NCI-H345 treated with DMSO at 0.1 percent for 48 hours (cell line): ENCODE results near the gene ARID3A.
A peak's percentile ranks its signal among the peaks of the same experiment; 100 is the strongest.
"Not testable (repeated sequence)": the region's sequence is repeated elsewhere in the genome, so short reads cannot be mapped to it uniquely, and the experiment has no call there.

Experiments
- DNase-seq: peaks from one replicate; lab custom pipeline; 2025; ENCODE audit not compliant: unreplicated experiment; lab: John Stamatoyannopoulos, UW

Gene ARID3A

GRCh38 chr19:891421-892200 is 34.2 kb upstream of the ARID3A start:
- DNase-seq, result not testable (repeated sequence)

GRCh38 chr19:892243-892893 is 33.5 kb upstream of the ARID3A start:
- no peak for DNase-seq

- DNase-seq, result peak; percentile 91
These were observed 32.7 kb upstream of the ARID3A start, which contains the start of the genes MED16 and RNU6-9 for GRCh38 chr19:892894-893689. Gene MED16, minus strand, starts transcription at chr19:893187. Its CDS starts 2,056 bp downstream, at chr19:891131. Gene RNU6-9, plus strand, starts transcription at chr19:893484.

- DNase-seq, result no peak
These were observed 29.4 kb upstream of the ARID3A start for GRCh38 chr19:896434-896833.

- DNase-seq, result no peak
These were observed 28.8 kb upstream of the ARID3A start for GRCh38 chr19:896999-897398.

- no peak for DNase-seq
These were observed 28.3 kb upstream of the ARID3A start for GRCh38 chr19:897442-898039.

GRCh38 chr19:898663-899062 is 27.2 kb upstream of the ARID3A start:
- no peak for DNase-seq

- no peak for DNase-seq
These were observed 26.3 kb upstream of the ARID3A start for GRCh38 chr19:899336-900042.

- DNase-seq, result no peak
These were observed 25.9 kb upstream of the ARID3A start for GRCh38 chr19:900043-900301.

GRCh38 chr19:900302-901111 is 25.3 kb upstream of the ARID3A start:
- DNase-seq, result no peak

- DNase-seq, result no peak
These were observed 24.4 kb upstream of the ARID3A start for GRCh38 chr19:901216-902092.

GRCh38 chr19:902093-902370 is 23.8 kb upstream of the ARID3A start:
- DNase-seq, result no peak

GRCh38 chr19:902446-903226 is 23.2 kb upstream of the ARID3A start:
- no peak for DNase-seq

- no peak for DNase-seq
These were observed 22.5 kb upstream of the ARID3A start for GRCh38 chr19:903266-903797.

GRCh38 chr19:904545-904944 is 21.3 kb upstream of the ARID3A start:
- DNase-seq, result no peak

- DNase-seq, result no peak
These were observed 19.4 kb upstream of the ARID3A start for GRCh38 chr19:906480-906879.

GRCh38 chr19:907183-907853 is 18.5 kb upstream of the ARID3A start:
- no peak for DNase-seq
